ENCODE results near the gene DDX21. TPM values are rescaled to one million over a fixed set of nuclear protein-coding genes. Genes with fewer than 3 reads are reported as not detected.

Gene DDX21
- total RNA-seq, 6 donors from 2014 or later, result 18.4 to 86.5 (median 44.3) TPM

DNA sequence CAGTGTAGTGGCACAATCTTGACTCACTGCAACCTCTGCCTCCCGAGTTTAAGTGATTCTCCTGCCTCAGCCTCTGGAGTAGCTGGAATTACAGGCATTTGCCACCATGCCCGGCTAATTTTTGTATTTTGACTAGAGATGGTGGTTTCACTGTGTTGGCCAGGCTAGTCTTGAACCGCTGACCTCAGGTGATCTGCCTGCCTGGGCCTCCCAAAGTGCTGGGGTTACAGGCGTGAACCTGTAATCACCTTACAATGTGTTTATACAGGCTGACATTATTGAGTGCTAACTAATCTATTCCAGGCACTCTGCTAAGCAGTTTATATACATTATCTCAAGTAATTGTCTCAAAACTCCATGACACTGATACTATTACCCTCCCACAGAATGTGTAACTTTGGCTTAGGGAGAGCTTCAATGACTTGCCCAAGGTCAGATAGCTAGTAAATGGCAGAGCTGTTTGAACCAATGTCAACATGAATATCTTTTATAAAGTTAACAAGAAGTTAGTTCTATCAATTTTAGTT is 69.5 kb downstream of the DDX21 start:
- WGBS, 2 donors, result 89% methylated on average over 4 of the region's 4 CpGs
- H3K4me3 ChIP-seq, result no peak overlapping the region
- TF ChIP-seq CTCF (IDR thresholded peaks at IDR 0.05) (no peak), POLR2A (IDR thresholded peaks at IDR 0.05) (no peak), EP300 (IDR thresholded peaks at IDR 0.05) (no peak), POLR2AphosphoS5 (IDR thresholded peaks at IDR 0.05) (no peak)

GRCh38 chr10:69033256-69033655 is 77.3 kb downstream of the DDX21 start:
- 75 to 80% methylated on average over 4 of the region's 4 CpGs for WGBS, 2 donors
- no peak overlapping the region for H3K27ac ChIP-seq
- H3K9me3 ChIP-seq, result no peaks in the 10 kb centered on the region
- ATAC-seq (ENCODE audit: low FRiP score in 2 of 2), result no peak
- TF ChIP-seq EP300 (IDR thresholded peaks at IDR 0.05) (no peak), POLR2A (IDR thresholded peaks at IDR 0.05) (no peak)
- H3K36me3 ChIP-seq, result no peaks in the 10 kb centered on the region
- no peak overlapping the region for H3K4me3 ChIP-seq
- no peaks in the 10 kb centered on the region for H3K4me1 ChIP-seq
- DNase-seq, result no peak
- H3K27me3 ChIP-seq, result no peaks in the 10 kb centered on the region

More for the DNA sequence above, 69.5 kb downstream of the DDX21 start:
- Histone ChIP-seq H3K9me3 (no peaks in the 10 kb centered on the region), H3K27me3 (no peaks in the 10 kb centered on the region), H3K36me3 (no peaks in the 10 kb centered on the region), H3K27ac (no peak overlapping the region), H3K4me1 (no peaks in the 10 kb centered on the region)
- ATAC-seq (ENCODE audit: low FRiP score in 2 of 2), result no peak
- no peak for DNase-seq

Small RNA genes lying within 50 kb of the gene (small RNA-seq; reads per million reads assigned to genes)
- gene RNU6-571P, result 0 reads per million in 4 donors

Other genes starting within 250 kb of the DDX21 start
- 100 to 1,000 TPM in 1 of 6 donors, 10 to 100 TPM in 5; 30.4 to 158 (median 50.4) TPM for gene CCAR1, start 234.9 kb upstream of the DDX21 start, total RNA-seq
- 10 to 100 TPM in 1 of 6 donors, 1 to 10 TPM in 4, under 1 TPM in 1; 0.23 to 25.6 (median 3.1) TPM for gene STOX1, start 128.6 kb upstream of the DDX21 start, total RNA-seq
- 10 to 100 TPM in 5 of 6 donors, 1 to 10 TPM in 1; 9.1 to 42.7 (median 24.4) TPM for gene DDX50, start 54.9 kb upstream of the DDX21 start, total RNA-seq
- gene KIFBP, start 32.6 kb downstream of the DDX21 start, total RNA-seq, result 10 to 100 TPM; 18.9 to 27.6 (median 21.4) TPM
- gene SRGN, start 131.9 kb downstream of the DDX21 start, total RNA-seq, result 100 to 1,000 TPM in 5 of 6 donors, 10 to 100 TPM in 1; 96.4 to 326 (median 203) TPM
- gene VPS26A, start 168.0 kb downstream of the DDX21 start, total RNA-seq, result 10 to 100 TPM; 18.9 to 57.7 (median 40.9) TPM
- gene SUPV3L1, start 224.1 kb downstream of the DDX21 start, total RNA-seq, result 10 to 100 TPM; 17.0 to 47.1 (median 21.5) TPM